Measurements from ENCODE around the gene HSDL2. TPM values are rescaled to one million over a fixed set of nuclear protein-coding genes. Genes with fewer than 3 reads are reported as not detected.

HSDL2 gene
- total and polyA plus RNA-seq, 2 of the 4 experiments (the other 2 are of a cell fraction): 17.7 to 65.8 TPM

DNA sequence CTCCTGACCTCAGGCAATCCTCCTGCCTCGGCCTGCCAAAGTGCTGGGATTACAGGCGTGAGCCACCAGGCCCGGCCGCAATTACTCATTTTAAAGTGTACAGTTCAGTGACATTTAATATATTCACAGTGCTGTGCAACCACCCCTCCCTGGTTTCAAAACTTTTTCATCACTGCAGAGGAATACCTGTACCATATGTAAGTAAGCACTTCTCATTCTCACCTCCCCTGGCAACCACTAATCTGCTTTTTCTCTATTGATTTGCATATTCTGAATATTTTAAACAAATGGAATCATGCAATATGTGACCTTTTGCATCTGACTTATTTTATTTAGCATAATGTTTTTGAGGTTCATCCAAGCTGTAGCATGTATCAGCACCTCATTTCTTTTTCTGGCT, 85.4 kb downstream of the HSDL2 start:
- H2BK120ac ChIP-seq (ENCODE audit: low read depth, low read length): no peak overlapping the region
- no peak overlapping the region for H2AK9ac ChIP-seq (replicated peaks; ENCODE audit: low read depth, low read length, poor library complexity)
- H3K9ac ChIP-seq (ENCODE audit: low read depth, low read length): no peak overlapping the region
- BruUV-seq (replicated peaks): no TSS peak
- no peak overlapping the region for H2BK5ac ChIP-seq (ENCODE audit: low read depth, low read length, poor library complexity, severe bottlenecking)
- intact Hi-C loops (cut with micrococcal nuclease): loop anchor here (5.0 kb wide), 1 partner anchor 613 kb away; no protein-coding TSS in a partner anchor
- POLR2A ChIA-PET (ENCODE audit: unreplicated experiment): no interaction called here
- H3K4ac ChIP-seq (ENCODE audit: low read depth, low read length): no peak overlapping the region
- DNase-seq (no peak), ATAC-seq (ENCODE audit: low read depth) (no peak)
- WGBS, 2 experiments (ENCODE audit: extremely low coverage in 2 of 2, insufficient read length in 1 of 2): no CpG with 5 or more reads among the region's 4 CpGs
- H2BK20ac ChIP-seq (ENCODE audit: low read depth, low read length): no peak overlapping the region
- H2AK5ac ChIP-seq (ENCODE audit: low read depth, low read length): no peak overlapping the region
- H3K9me1 ChIP-seq (ENCODE audit: insufficient read depth, low read length): no peaks in the 10 kb centered on the region
- no peak overlapping the region for H3K56ac ChIP-seq (ENCODE audit: extremely low read depth, insufficient read depth, low read length)
- no peak overlapping the region for H3K18ac ChIP-seq (ENCODE audit: low read depth, low read length)
- no peaks in the 10 kb centered on the region for H3K9me3 ChIP-seq (ENCODE audit: control insufficient read depth, insufficient read depth, low read length)
- no peaks in the 10 kb centered on the region for H3K27me3 ChIP-seq (ENCODE audit: control insufficient read depth, insufficient read depth, low read length)
- H3K4me3 ChIP-seq (ENCODE audit: insufficient read depth, low read depth, low read length): no peak overlapping the region
- no peak overlapping the region for H4K8ac ChIP-seq (ENCODE audit: low read depth in 2 of 2, low read length in 2 of 2)
- in situ Hi-C loops (cut with MboI; ENCODE audit: low sequenced_read_pairs): loop anchor here (25.0 kb wide), 1 partner anchor 347 kb away; no protein-coding TSS in a partner anchor
- H3K14ac ChIP-seq (replicated peaks; ENCODE audit: low read depth, low read length): no peak overlapping the region
- H3K36me3 ChIP-seq (ENCODE audit: control insufficient read depth, insufficient read depth, low read length): peaks cover 11% of the 10 kb centered on the region; the same call in 1 of the 2 replicates
- H3K23ac ChIP-seq (ENCODE audit: low read depth, low read length): no peak overlapping the region
- CTCF ChIA-PET: no interaction called here
- no peaks in the 10 kb centered on the region for H3K4me1 ChIP-seq (ENCODE audit: control insufficient read depth, insufficient read depth, low read length)
- no peak overlapping the region for H4K91ac ChIP-seq (ENCODE audit: insufficient read depth, low read depth, low read length)
- no peak overlapping the region for H3K4me2 ChIP-seq (ENCODE audit: low read depth, low read length)
- H4K5ac ChIP-seq (ENCODE audit: low read depth, low read length): no peak overlapping the region
- no peaks in the 10 kb centered on the region for H4K20me1 ChIP-seq (ENCODE audit: insufficient read depth, low read length)
- no peak overlapping the region for H2BK15ac ChIP-seq (ENCODE audit: low read depth, low read length)
- H3K27ac ChIP-seq (ENCODE audit: insufficient read depth, low read length): no peak overlapping the region
- dilution Hi-C loops (cut with HindIII; ENCODE audit: low sequenced_read_pairs, unreplicated experiment): no loop called here
- no peak overlapping the region for H2AFZ ChIP-seq (replicated peaks; ENCODE audit: low read length, poor library complexity)
- TF ChIP-seq POLR2A (IDR thresholded peaks at IDR 0.05; ENCODE audit: low read depth, low read length) (no peak), FOS (IDR thresholded peaks at IDR 0.05; ENCODE audit: low read depth, low read length) (no peak), MAFK (IDR thresholded peaks at IDR 0.05; ENCODE audit: low read depth, low read length) (no peak), MAZ (IDR thresholded peaks at IDR 0.05; ENCODE audit: borderline replicate concordance, low read depth, low read length) (no peak), NFE2L2 (IDR thresholded peaks at IDR 0.05; ENCODE audit: low read depth, low read length) (no peak), MXI1 (IDR thresholded peaks at IDR 0.05; ENCODE audit: borderline replicate concordance, low read depth, low read length) (no peak), RAD21 (IDR thresholded peaks at IDR 0.05; ENCODE audit: low read length) (no peak), CEBPB (IDR thresholded peaks at IDR 0.05; ENCODE audit: low read depth, low read length) (no peak), CHD1 (IDR thresholded peaks at IDR 0.05; ENCODE audit: low read depth, low read length) (no peak), RCOR1 (IDR thresholded peaks at IDR 0.05; ENCODE audit: insufficient replicate concordance, low read length) (no peak), RFX5 (IDR thresholded peaks at IDR 0.05; ENCODE audit: low read depth, low read length) (no peak), ELK1 (IDR thresholded peaks at IDR 0.05; ENCODE audit: borderline replicate concordance, low read depth, low read length) (no peak), BHLHE40 (IDR thresholded peaks at IDR 0.05; ENCODE audit: low read depth, low read length) (no peak), SMC3 (IDR thresholded peaks at IDR 0.05; ENCODE audit: low read depth, low read length) (no peak)
- TF ChIP-seq, protein P1, sequence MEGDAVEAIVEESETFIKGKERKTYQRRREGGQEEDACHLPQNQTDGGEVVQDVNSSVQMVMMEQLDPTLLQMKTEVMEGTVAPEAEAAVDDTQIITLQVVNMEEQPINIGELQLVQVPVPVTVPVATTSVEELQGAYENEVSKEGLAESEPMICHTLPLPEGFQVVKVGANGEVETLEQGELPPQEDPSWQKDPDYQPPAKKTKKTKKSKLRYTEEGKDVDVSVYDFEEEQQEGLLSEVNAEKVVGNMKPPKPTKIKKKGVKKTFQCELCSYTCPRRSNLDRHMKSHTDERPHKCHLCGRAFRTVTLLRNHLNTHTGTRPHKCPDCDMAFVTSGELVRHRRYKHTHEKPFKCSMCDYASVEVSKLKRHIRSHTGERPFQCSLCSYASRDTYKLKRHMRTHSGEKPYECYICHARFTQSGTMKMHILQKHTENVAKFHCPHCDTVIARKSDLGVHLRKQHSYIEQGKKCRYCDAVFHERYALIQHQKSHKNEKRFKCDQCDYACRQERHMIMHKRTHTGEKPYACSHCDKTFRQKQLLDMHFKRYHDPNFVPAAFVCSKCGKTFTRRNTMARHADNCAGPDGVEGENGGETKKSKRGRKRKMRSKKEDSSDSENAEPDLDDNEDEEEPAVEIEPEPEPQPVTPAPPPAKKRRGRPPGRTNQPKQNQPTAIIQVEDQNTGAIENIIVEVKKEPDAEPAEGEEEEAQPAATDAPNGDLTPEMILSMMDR (conservative IDR thresholded peaks at IDR 0.05; ENCODE audit: low read depth, low read length): no peak
- TF ChIP-seq, protein P2, sequence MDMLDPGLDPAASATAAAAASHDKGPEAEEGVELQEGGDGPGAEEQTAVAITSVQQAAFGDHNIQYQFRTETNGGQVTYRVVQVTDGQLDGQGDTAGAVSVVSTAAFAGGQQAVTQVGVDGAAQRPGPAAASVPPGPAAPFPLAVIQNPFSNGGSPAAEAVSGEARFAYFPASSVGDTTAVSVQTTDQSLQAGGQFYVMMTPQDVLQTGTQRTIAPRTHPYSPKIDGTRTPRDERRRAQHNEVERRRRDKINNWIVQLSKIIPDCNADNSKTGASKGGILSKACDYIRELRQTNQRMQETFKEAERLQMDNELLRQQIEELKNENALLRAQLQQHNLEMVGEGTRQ (IDR thresholded peaks at IDR 0.05; ENCODE audit: low read depth, low read length): no peak
- no peaks in the 10 kb centered on the region for H3K79me1 ChIP-seq (ENCODE audit: low read depth in 1 of 2, low read length in 2 of 2)
